ENCODE results near the gene CEP131.

The CEP131 gene

DNA sequence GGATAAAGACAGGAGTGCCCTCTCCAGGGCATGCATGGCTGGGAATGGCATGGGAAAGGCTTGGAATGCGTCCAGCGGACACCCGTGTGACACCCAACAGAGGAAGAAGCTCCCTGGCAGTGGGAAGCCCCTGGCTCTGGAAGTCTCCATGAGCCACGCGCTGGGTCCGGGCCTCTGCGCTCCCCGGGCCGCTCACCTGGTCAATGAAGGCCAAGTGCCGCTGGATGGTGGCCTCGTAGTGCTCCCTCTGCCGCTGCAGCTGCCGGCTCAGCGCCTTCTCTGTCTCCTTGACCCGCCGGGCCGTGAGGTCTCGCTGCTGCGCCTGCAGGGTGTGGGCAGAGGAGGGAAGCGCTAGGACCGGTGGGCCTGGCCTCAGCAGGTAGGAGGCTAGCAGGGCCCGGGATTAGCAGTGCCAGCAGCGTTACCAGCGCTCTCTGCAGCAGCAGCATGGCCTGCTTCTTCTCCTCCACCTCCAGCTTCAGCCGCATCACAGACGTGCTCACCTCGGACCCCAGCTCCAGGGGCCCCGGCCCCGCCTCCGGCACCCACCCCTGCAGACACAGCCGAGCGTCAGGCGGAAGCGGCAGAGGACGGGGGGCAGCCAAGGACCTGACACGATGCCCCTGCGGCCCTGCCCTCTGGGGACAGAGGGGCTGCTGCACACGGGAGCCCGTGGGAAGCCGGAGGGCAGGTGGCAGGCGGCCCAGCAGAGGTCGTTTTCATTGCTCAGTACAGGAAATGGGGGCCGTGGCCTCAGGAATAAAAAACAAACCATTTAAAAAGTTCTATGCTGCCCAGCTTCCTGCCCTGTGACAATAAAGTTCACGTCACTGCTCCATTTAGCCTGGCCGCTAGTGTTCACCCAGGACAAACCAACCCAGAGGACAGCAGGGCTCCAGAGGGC lies 26.0 kb downstream of the CEP131 start:
- H3K36me3 ChIP-seq (ENCODE audit: low read depth), result peaks cover 10% of the 10 kb centered on the region
- no peaks in the 10 kb centered on the region for H3K4me1 ChIP-seq (ENCODE audit: insufficient read depth, poor library complexity, severe bottlenecking)
- DNase-seq (ENCODE audit: low spot score) (no peak), ATAC-seq (ENCODE audit: low read depth) (no peak)
- no peaks in the 10 kb centered on the region for H3K27me3 ChIP-seq (ENCODE audit: insufficient read depth, poor library complexity, severe bottlenecking)
- TF ChIP-seq CTCF (IDR thresholded peaks at IDR 0.05; ENCODE audit: poor library complexity, severe bottlenecking), result no peak
- H3K27ac ChIP-seq (ENCODE audit: poor library complexity, severe bottlenecking), result no peak overlapping the region
- no peak overlapping the region for H3K4me3 ChIP-seq (ENCODE audit: severe bottlenecking)
- H3K9me3 ChIP-seq (ENCODE audit: severe bottlenecking), result no peaks in the 10 kb centered on the region

DNA sequence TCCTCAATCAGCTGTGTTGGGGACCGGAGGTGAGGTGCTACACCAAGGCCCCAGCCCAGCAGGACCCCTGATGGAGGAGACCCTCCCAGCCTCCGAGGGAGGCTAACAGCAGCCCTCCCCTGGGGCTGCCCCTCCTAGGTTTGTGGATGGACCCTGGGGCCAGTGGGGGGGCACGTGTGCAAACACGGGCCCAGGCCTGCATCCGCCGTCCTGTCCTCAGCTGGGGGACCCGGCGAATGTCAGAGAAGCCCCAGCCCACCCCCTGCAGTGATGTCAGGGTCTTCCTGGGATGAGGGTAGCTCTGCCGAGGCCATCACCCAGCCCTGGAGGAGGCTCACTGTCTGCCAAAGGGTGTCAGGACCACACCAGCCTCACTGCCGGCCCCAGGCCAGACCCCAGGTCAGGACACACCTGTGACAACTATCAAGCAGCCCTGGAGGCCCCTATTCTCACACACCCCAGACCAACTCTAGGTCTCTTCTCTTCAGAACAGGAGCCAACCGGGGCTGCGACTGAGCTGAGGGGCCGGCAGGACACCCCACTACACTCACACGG lies 26.7 kb downstream of the CEP131 start:
- Histone ChIP-seq H3K4me1 (ENCODE audit: insufficient read depth, poor library complexity, severe bottlenecking) (no peaks in the 10 kb centered on the region), H3K36me3 (ENCODE audit: low read depth) (peaks cover 6% of the 10 kb centered on the region), H3K27me3 (ENCODE audit: insufficient read depth, poor library complexity, severe bottlenecking) (no peaks in the 10 kb centered on the region), H3K4me3 (ENCODE audit: severe bottlenecking) (no peak overlapping the region), H3K27ac (ENCODE audit: poor library complexity, severe bottlenecking) (no peak overlapping the region), H3K9me3 (ENCODE audit: severe bottlenecking) (no peaks in the 10 kb centered on the region)
- DNase-seq (ENCODE audit: low spot score) (no peak), ATAC-seq (ENCODE audit: low read depth) (no peak)
- no peak for TF ChIP-seq CTCF (IDR thresholded peaks at IDR 0.05; ENCODE audit: poor library complexity, severe bottlenecking)

- Histone ChIP-seq H3K9me3 (ENCODE audit: severe bottlenecking) (no peaks in the 10 kb centered on the region), H3K27me3 (ENCODE audit: insufficient read depth, poor library complexity, severe bottlenecking) (no peaks in the 10 kb centered on the region), H3K27ac (ENCODE audit: poor library complexity, severe bottlenecking) (no peak overlapping the region), H3K36me3 (ENCODE audit: low read depth) (peaks cover 5% of the 10 kb centered on the region), H3K4me3 (ENCODE audit: severe bottlenecking) (no peak overlapping the region), H3K4me1 (ENCODE audit: insufficient read depth, poor library complexity, severe bottlenecking) (no peaks in the 10 kb centered on the region)
- no peak for TF ChIP-seq CTCF (IDR thresholded peaks at IDR 0.05; ENCODE audit: poor library complexity, severe bottlenecking)
- ATAC-seq (ENCODE audit: low read depth), result no peak
- DNase-seq (ENCODE audit: low spot score), result no peak
Observed at GRCh38 chr17:81194941-81195901, 27.5 kb downstream of the CEP131 start.

DNA sequence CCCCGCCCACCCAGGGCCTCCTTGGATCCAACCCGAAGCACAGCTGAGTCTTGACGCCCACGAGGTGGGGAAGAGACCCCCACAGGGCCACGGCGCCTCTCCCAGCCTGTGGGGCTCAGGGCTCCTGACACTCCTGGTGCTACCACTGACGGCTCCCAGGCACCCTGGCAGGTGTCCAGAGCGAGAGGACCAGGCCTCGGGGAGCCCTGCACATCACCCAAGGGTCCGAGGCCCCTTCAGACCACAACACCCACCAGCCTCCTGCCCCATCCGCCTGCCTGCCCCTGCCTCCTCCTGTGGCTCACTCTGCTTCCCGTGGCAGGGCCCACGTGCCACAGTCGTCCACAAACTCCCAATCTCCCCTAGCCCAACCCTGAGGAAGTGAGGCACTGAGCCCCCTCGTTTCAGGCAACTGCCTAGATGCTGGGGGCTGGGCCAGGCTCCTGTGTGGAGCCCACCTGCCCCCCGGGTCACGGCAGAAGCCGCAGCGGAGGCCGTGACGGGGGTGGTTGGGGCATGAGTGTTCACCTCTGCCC lies 28.5 kb downstream of the CEP131 start:
- ATAC-seq (ENCODE audit: low read depth), result no peak
- H3K36me3 ChIP-seq (ENCODE audit: low read depth), result peaks cover 3% of the 10 kb centered on the region
- no peak for TF ChIP-seq CTCF (IDR thresholded peaks at IDR 0.05; ENCODE audit: poor library complexity, severe bottlenecking)
- H3K4me3 ChIP-seq (ENCODE audit: severe bottlenecking), result no peak overlapping the region
- no peak for DNase-seq (ENCODE audit: low spot score)
- no peaks in the 10 kb centered on the region for H3K27me3 ChIP-seq (ENCODE audit: insufficient read depth, poor library complexity, severe bottlenecking)
- H3K9me3 ChIP-seq (ENCODE audit: severe bottlenecking), result no peaks in the 10 kb centered on the region
- no peaks in the 10 kb centered on the region for H3K4me1 ChIP-seq (ENCODE audit: insufficient read depth, poor library complexity, severe bottlenecking)
- H3K27ac ChIP-seq (ENCODE audit: poor library complexity, severe bottlenecking), result no peak overlapping the region
